Activated CD8-positive, alpha-beta memory T cell treated with anti-CD3 and anti-CD28 coated beads, Interleukin-2, amount 50 U/mL, for 48 hours (primary cell): ENCODE data around the gene IGFL4.

Experiments
- DNase-seq: peaks from one replicate; pipeline ENCODE4 v3.0.0-alpha.2; 2020

The IGFL4 gene

GRCh38 chr19:46060012-46060411 is 19.2 kb upstream of the IGFL4 start:
- no peak for DNase-seq

- no peak for DNase-seq
These were observed 18.0 kb upstream of the IGFL4 start for GRCh38 chr19:46058778-46059177.

- no peak for DNase-seq
These were observed 15.7 kb upstream of the IGFL4 start for GRCh38 chr19:46056536-46056935.

GRCh38 chr19:46052896-46053295 is 12.1 kb upstream of the IGFL4 start:
- no peak for DNase-seq

- DNase-seq = no peak
These were observed 8.8 kb upstream of the IGFL4 start for GRCh38 chr19:46049597-46049996.

- no peak for DNase-seq
These were observed 2.7 kb upstream of the IGFL4 start for GRCh38 chr19:46043519-46043918.

GRCh38 chr19:46042252-46042883 is 1.6 kb upstream of the IGFL4 start:
- no peak for DNase-seq

GRCh38 chr19:46040125-46040524 is 677 bp downstream of the IGFL4 start:
- no peak for DNase-seq

- DNase-seq = no peak
These were observed 4.1 kb downstream of the IGFL4 start for GRCh38 chr19:46036744-46037128.

GRCh38 chr19:46035986-46036743 is 4.6 kb downstream of the IGFL4 start:
- DNase-seq = no peak

GRCh38 chr19:46035546-46035945 is 5.3 kb downstream of the IGFL4 start:
- DNase-seq = no peak

GRCh38 chr19:46033401-46033800 is 7.4 kb downstream of the IGFL4 start:
- DNase-seq = no peak

- DNase-seq = no peak
These were observed 8.2 kb downstream of the IGFL4 start for GRCh38 chr19:46032597-46033025.

- no peak for DNase-seq
These were observed 8.8 kb downstream of the IGFL4 start for GRCh38 chr19:46031781-46032596.

GRCh38 chr19:46030812-46031550 is 9.8 kb downstream of the IGFL4 start:
- DNase-seq = no peak

- no peak for DNase-seq
These were observed 15.0 kb downstream of the IGFL4 start for GRCh38 chr19:46025835-46026234.

- DNase-seq = no peak
These were observed 17.5 kb downstream of the IGFL4 start for GRCh38 chr19:46023311-46023779.

- DNase-seq = peak; percentile 44
These were observed 18.1 kb downstream of the IGFL4 start, which contains the start of gene PGLYRP1 for GRCh38 chr19:46022431-46023310. TSS of gene PGLYRP1 (minus strand) at chr19:46023053. CDS start at chr19:46023021, 32 bp downstream.

GRCh38 chr19:46022061-46022430 is 18.8 kb downstream of the IGFL4 start:
- no peak for DNase-seq

- no peak for DNase-seq
These were observed 19.2 kb downstream of the IGFL4 start for GRCh38 chr19:46021531-46022041.

- DNase-seq = no peak
These were observed 20.0 kb downstream of the IGFL4 start for GRCh38 chr19:46020819-46021125.

- no peak for DNase-seq
These were observed 21.5 kb downstream of the IGFL4 start for GRCh38 chr19:46019270-46019669.
